GM19467 (cell line): ENCODE data around the gene FBXO4.
"Not testable (repeated sequence)": the region's sequence is repeated elsewhere in the genome, so short reads cannot be mapped to it uniquely, and the experiment has no call there.

Source experiments
- ATAC-seq: cut with Tn5 transposase; IDR thresholded peaks from one replicate; pipeline ENCODE4 v1.9.1; 2021; ENCODE audit warnings: mild to moderate bottlenecking, moderate library complexity; ENCODE audit not compliant: unreplicated experiment

Gene FBXO4

GRCh38 chr5:41980396-41980795, 55.3 kb downstream of the FBXO4 start:
- ATAC-seq: no peak

GRCh38 chr5:41980870-41981269, 55.8 kb downstream of the FBXO4 start:
- ATAC-seq: no peak

GRCh38 chr5:41982858-41983257, 57.8 kb downstream of the FBXO4 start:
- ATAC-seq: not testable (repeated sequence)

- no peak for ATAC-seq
Observed at GRCh38 chr5:41983284-41983683, 58.2 kb downstream of the FBXO4 start.

- ATAC-seq: no peak
Observed at GRCh38 chr5:41985945-41986695, 61.0 kb downstream of the FBXO4 start.
